Measurements from ENCODE around the gene CES4A.
"Not testable (repeated sequence)": the region's sequence is repeated elsewhere in the genome, so short reads cannot be mapped to it uniquely, and the experiment has no call there.

CES4A gene

GRCh38 chr16:66988197-66988788, at the start of gene CES4A:
TSS of gene CES4A (plus strand) at chr16:66988589. CDS start at chr16:66988773, 184 bp downstream.
- in situ Hi-C loops (cut with HindIII; ENCODE audit: low sequenced_read_pairs) = no loop called here

- in situ Hi-C loops (cut with HindIII; ENCODE audit: low sequenced_read_pairs) = loop anchor here (5.0 to 10.0 kb wide), 3 partner anchors 57 to 445 kb away; partner anchors contain the start of gene PDP2
Observed at GRCh38 chr16:66939366-66939765, 49.0 kb upstream of the CES4A start.

- in situ Hi-C loops (cut with HindIII; ENCODE audit: low sequenced_read_pairs) = no loop called here
Observed at GRCh38 chr16:66940236-66940635, 48.2 kb upstream of the CES4A start.

GRCh38 chr16:66942981-66943380, 45.4 kb upstream of the CES4A start:
- in situ Hi-C loops (cut with HindIII; ENCODE audit: low sequenced_read_pairs) = no loop called here

DNA sequence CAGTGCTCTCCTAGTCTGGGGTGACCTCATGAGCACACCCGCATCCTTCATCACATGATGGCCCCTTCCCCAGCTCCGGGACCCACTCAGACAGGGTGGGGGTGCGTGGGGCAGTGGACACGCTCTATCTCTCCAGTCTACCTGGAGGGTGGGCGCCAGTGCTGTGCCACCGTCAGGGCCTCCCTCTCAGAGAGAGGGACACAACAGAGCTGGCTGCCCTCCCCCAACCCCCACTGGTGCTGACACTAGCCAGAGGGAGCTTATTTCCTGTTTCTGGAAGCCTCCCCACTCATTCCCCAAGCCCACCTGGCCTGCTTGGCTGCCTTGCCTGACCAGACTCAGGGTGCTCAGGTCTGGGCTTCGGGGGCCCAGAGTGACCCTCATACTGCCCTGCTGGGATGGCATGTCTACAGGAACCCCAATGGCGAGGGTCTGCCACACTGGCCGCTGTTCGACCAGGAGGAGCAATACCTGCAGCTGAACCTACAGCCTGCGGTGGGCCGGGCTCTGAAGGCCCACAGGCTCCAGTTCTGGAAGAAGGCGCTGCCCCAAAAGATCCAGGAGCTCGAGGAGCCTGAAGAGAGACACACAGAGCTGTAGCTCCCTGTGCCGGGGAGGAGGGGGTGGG, 44.8 kb upstream of the CES4A start:
- in situ Hi-C loops (cut with HindIII; ENCODE audit: low sequenced_read_pairs) = no loop called here

GRCh38 chr16:66944054-66944441, 44.3 kb upstream of the CES4A start:
- in situ Hi-C loops (cut with HindIII; ENCODE audit: low sequenced_read_pairs) = no loop called here

DNA sequence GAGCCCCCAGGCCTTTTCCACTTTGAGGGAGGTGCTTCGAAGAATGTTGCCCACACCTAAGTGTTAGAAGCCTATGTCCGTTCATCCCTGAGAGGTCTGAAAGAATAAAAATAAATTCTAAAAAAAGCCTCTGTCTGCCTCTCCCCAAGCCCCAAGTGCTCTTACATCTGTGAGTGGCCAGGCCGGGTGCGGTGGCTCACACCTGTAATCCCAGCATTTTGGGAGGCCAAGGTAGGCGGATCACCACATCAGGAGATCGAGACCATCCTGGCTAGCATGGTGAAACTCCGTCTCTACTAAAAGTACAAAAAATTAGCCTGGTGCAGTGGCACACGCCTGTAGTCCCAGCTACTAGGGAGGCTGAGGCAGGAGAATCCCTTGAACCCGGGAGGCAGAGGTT, 43.4 kb upstream of the CES4A start:
- in situ Hi-C loops (cut with HindIII; ENCODE audit: low sequenced_read_pairs) = not testable (repeated sequence)

DNA sequence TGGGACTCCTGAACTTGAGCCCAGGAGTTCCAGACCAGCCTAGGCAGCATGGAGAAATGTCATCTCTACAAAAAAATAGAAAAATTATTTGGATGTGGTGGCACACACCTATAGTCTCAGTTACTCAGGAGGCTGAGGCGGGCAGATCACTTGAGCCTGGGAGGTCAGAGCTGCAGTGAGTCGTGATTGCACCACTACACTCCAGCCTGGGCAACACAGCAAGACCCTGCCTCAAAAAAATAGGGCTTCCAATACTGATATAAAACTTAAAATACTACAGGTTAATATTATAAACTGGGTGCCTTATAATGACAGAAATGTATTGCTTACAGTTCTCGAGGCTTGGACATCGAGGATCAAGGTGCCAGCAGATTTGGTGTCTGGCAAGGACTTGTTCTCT, 42.5 kb upstream of the CES4A start:
- in situ Hi-C loops (cut with HindIII; ENCODE audit: low sequenced_read_pairs) = no loop called here

- in situ Hi-C loops (cut with HindIII; ENCODE audit: low sequenced_read_pairs) = no loop called here
Observed at GRCh38 chr16:66946541-66946940, 41.8 kb upstream of the CES4A start.

DNA sequence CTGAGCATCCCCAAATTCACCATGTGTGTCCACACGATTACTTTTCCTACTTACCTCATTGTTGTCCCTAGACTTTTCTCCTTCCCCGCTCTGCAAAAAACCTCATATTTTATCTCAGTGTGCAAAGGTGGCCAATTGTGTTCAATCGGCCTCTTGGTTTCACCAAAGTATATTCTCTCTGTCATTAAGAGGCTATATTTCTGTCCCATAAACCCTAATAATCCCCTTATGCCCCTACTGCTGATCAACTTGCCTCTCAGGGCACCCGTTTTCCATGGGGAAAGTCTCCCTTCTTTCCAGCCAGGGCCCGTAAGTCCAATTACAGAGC, 41.5 kb upstream of the CES4A start:
- in situ Hi-C loops (cut with HindIII; ENCODE audit: low sequenced_read_pairs) = no loop called here

DNA sequence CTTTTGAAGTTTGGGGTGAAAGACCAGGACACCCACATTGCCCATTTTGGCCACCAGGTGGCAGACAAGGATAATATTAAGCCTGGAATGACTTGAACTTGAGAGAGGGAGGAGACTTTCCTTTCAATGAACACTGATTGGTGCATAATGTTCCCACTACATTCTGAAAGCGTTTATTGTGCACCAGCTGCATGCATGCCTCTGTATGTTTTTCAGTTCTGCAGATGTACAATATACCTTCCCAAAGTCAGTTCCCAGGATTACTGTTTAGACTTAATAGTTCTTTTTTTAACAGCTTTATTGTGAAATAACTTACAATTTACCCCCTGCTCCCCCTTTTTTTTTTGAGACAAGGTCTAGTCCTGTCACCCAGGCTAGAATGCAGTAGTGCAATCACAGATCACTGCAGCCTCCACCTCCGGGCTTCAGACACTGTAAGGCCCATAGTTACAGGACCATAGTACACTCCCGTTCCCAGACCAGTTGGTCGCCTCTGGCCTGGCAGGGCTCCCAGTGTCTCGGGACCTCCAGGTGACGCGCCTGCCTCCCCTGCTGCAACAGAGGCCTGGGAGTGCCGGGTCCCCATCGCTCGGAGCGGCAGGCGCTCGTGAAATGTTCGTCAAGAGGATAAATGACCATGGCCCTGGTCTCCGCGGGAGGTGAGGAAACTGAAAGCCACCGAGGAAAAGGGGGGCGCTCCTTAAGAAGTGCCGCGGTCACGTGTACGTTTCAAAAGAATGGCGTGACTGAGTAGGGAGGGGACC, 40.9 kb upstream of the CES4A start:
- in situ Hi-C loops (cut with HindIII; ENCODE audit: low sequenced_read_pairs) = no loop called here

DNA sequence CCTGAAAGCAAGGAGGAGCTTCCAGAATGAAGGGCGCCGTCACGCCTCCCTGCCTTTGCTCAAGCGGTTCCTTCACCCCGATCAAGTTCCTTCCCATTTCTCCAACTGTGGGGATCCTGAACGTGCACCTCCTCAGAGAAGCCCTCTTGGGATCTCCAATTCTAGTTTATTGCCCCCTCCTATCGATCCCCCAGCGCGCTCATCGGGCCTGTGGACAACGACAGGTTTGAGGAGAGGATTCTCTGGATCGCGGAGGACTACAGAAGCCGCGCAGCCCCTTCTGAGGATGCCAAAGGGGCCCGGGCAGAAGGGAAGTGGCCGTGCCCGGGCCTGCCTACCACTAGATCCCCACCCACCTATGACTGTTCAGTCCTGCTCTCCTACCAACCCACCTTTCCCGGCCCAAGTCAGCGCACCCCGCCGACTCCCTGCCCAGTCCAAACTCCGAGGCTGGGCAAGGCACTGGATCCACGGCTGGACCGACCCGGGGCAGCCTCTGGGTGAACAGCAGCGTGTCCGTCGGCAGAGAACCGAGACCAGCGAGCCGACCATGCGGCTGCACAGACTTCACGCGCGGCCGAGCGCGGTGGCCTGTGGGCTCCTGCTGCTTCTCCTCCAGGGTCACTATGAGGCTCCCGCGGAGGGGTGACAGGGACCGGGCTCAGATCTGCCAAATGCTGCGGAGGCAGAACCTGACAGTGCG, 40.1 kb upstream of the CES4A start:
- in situ Hi-C loops (cut with HindIII; ENCODE audit: low sequenced_read_pairs) = no loop called here

GRCh38 chr16:66948837-66949225, 39.6 kb upstream of the CES4A start:
- in situ Hi-C loops (cut with HindIII; ENCODE audit: low sequenced_read_pairs) = no loop called here

DNA sequence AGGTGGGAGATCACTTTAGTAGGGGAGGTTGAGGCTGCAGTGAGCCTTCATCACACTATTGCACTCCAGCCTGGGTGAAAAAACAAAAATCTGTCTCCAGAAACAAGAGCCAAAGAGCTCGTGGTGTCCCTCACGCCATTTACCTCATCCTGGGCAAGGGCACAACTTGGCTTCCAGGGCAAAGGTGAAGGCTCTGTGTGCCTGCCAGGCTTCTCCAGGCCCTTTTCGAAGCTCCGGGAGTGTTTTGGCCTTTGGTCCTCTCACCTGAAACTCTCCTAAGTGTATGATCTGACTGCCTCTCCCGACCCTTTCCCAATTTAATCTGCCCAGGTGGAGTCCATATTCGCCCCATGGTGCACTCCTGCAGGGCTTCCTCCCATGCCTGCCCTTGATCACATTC, 38.9 kb upstream of the CES4A start:
- in situ Hi-C loops (cut with HindIII; ENCODE audit: low sequenced_read_pairs) = no loop called here

DNA sequence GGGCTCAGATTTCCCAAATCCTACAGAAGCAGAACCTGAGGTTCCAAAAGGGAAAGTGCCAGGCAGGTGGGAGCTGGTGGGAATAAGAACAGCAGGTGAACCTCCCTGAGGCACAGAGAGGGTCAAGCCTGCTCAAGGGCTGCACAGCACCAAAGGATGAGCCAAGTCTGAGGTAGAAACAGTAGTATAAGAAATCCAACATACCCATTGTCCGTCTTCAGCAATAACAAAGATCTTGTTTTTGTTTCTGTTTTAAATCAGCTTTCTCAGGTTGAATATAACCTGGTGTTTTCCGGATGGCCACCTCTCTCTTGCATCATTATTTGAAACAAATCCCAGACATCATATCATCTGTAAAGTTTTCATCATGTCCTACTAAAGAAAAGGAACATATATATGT, 38.0 kb upstream of the CES4A start:
- in situ Hi-C loops (cut with HindIII; ENCODE audit: low sequenced_read_pairs) = no loop called here

DNA sequence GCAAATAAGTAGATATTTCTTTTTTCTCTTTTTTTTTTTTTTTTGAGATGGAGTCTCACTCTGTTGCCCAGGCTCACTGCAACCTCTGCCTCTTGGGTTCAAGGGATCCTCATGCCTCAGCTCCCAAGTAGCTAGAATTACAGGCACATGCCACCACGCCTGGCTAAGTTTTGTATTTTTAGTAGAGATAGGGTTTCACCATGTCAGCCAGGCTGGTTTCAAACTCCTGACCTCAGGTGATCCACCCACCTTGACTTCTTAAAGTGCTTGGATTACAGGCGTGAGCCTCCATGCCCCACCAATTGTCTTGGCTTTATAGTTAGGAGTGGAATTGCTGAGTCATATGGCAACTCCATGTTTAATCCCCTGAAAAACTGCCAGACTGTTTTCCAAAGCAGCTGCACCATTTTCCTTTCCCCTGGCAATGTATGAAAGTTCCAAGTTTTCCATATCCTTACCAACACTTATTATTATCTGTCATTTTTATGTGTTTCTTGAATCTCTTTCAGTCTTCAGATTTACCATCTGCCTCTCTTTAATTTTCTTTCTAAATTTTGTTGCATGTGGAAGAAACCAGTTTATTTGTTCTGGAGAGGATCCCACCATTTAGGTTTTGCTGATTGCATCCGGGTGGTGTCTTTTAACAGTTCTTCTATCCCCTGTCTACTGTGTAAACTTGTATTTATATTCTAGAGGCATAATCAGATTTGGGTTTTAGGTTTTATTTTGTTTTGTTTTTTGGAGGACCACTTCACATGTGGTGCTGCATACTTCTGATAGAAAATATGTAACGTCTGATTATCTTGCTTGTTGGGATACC, 37.2 kb upstream of the CES4A start:
- in situ Hi-C loops (cut with HindIII; ENCODE audit: low sequenced_read_pairs) = no loop called here

DNA sequence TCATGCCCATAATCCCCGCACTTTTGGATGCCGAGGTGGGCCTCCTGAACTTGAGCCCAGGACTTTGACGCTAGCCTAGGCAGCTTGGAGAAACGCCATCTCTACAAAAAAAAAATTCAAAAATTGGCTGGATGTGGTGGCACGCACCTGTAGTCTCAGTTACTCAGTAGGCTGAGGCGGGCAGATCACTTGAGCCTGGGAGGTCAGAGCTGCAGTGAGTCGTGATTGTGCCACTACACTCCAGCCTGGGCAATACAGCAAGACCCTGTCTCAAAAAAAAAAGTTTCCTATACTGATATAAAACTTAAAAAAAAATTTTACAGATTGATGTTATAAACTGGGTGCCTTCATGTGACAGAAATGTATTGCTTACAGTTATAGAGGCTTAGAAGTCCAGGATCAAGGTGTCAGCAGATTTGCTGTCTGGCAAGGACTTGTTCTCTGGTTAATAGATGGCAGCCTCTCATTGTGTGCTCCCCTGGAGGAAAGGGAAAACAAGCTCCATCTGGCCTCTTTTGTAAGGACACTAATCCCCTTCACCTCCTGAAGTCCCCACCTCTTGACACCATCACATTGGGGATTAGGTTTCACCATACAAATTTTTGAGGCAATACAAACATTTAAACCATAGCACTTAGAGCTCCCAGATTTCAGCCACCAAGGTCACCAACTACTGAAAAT, 35.8 kb upstream of the CES4A start:
- in situ Hi-C loops (cut with HindIII; ENCODE audit: low sequenced_read_pairs) = no loop called here

GRCh38 chr16:66953462-66954096, 34.8 kb upstream of the CES4A start:
- in situ Hi-C loops (cut with HindIII; ENCODE audit: low sequenced_read_pairs) = no loop called here

- in situ Hi-C loops (cut with HindIII; ENCODE audit: low sequenced_read_pairs) = no loop called here
Observed at GRCh38 chr16:66954097-66954659, 34.2 kb upstream of the CES4A start.
